GM19468 (cell line): ENCODE results near the gene CCDC40.

Experiments
- ATAC-seq: cut with Tn5 transposase; IDR thresholded peaks from one replicate; pipeline ENCODE4 v1.9.1; 2021; ENCODE audit warnings: mild to moderate bottlenecking, moderate library complexity, moderate number of reproducible peaks; ENCODE audit not compliant: unreplicated experiment; ENCODE audit errors: extremely low read depth

CCDC40 gene

GRCh38 chr17:80099291-80100034, 63.0 kb downstream of the CCDC40 start:
- no peak for ATAC-seq

- ATAC-seq: no peak
Observed at GRCh38 chr17:80100035-80100323, 63.5 kb downstream of the CCDC40 start.

DNA sequence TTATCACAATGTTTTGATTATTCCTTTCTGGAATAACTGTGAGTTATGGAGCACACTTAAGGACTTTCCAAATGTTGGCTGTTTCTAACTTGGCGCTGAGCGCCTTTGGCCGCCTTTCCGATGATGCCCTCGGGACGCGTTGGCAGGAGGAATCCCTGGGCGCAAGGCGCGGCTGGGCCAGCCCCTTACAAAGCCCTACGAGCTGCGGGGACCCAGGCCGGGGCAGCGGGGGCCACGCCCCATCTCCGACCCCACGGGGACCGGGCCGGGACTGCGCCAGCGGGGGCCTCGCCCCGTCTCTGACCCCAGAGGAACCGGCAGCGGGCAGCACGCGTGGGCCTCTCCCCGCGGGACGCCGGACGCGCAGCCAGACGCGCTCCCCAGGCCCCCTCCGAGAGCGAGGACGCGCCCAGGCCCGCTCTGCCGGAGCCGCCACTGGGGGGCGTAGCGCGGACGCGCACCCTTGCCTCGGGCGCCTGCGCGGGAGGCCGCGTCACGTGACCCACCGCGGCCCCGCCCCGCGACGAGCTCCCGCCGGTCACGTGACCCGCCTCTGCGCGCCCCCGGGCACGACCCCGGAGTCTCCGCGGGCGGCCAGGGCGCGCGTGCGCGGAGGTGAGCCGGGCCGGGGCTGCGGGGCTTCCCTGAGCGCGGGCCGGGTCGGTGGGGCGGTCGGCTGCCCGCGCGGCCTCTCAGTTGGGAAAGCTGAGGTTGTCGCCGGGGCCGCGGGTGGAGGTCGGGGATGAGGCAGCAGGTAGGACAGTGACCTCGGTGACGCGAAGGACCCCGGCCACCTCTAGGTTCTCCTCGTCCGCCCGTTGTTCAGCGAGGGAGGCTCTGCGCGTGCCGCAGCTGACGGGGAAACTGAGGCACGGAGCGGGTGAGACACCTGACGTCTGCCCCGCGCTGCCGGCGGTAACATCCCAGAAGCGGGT, 64.8 kb downstream of the CCDC40 start, which contains the start of gene GAA:
TSS of gene GAA (plus strand) at position 571 of the 935 bp plus-strand sequence. CDS start 3,006 bp downstream, outside the sequence.
- peak; percentile 49 for ATAC-seq

DNA sequence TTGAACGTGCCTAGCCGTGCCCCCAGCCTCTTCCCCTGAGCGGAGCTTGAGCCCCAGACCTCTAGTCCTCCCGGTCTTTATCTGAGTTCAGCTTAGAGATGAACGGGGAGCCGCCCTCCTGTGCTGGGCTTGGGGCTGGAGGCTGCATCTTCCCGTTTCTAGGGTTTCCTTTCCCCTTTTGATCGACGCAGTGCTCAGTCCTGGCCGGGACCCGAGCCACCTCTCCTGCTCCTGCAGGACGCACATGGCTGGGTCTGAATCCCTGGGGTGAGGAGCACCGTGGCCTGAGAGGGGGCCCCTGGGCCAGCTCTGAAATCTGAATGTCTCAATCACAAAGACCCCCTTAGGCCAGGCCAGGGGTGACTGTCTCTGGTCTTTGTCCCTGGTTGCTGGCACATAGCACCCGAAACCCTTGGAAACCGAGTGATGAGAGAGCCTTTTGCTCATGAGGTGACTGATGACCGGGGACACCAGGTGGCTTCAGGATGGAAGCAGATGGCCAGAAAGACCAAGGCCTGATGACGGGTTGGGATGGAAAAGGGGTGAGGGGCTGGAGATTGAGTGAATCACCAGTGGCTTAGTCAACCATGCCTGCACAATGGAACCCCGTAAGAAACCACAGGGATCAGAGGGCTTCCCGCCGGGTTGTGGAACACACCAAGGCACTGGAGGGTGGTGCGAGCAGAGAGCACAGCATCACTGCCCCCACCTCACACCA, 65.7 kb downstream of the CCDC40 start:
- ATAC-seq: no peak

DNA sequence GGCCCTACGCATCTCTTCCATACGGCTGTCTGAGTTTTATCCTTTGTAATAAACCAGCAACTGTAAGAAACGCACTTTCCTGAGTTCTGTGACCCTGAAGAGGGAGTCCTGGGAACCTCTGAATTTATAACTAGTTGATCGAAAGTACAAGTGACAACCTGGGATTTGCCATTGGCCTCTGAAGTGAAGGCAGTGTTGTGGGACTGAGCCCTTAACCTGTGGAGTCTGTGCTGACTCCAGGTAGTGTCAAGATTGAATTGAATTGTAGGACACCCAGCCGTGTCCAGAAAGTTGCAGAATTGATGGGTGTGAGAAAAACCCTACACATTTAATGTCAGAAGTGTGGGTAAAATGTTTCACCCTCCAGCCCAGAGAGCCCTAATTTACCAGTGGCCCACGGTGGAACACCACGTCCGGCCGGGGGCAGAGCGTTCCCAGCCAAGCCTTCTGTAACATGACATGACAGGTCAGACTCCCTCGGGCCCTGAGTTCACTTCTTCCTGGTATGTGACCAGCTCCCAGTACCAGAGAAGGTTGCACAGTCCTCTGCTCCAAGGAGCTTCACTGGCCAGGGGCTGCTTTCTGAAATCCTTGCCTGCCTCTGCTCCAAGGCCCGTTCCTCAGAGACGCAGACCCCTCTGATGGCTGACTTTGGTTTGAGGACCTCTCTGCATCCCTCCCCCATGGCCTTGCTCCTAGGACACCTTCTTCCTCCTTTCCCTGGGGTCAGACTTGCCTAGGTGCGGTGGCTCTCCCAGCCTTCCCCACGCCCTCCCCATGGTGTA, 66.4 kb downstream of the CCDC40 start:
- no peak for ATAC-seq

DNA sequence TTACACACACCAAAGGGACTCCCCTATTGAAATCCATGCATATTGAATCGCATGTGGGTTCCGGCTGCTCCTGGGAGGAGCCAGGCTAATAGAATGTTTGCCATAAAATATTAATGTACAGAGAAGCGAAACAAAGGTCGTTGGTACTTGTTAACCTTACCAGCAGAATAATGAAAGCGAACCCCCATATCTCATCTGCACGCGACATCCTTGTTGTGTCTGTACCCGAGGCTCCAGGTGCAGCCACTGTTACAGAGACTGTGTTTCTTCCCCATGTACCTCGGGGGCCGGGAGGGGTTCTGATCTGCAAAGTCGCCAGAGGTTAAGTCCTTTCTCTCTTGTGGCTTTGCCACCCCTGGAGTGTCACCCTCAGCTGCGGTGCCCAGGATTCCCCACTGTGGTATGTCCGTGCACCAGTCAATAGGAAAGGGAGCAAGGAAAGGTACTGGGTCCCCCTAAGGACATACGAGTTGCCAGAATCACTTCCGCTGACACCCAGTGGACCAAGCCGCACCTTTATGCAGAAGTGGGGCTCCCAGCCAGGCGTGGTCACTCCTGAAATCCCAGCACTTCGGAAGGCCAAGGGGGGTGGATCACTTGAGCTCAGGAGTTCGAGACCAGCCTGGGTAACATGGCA, 67.1 kb downstream of the CCDC40 start:
- no peak for ATAC-seq

DNA sequence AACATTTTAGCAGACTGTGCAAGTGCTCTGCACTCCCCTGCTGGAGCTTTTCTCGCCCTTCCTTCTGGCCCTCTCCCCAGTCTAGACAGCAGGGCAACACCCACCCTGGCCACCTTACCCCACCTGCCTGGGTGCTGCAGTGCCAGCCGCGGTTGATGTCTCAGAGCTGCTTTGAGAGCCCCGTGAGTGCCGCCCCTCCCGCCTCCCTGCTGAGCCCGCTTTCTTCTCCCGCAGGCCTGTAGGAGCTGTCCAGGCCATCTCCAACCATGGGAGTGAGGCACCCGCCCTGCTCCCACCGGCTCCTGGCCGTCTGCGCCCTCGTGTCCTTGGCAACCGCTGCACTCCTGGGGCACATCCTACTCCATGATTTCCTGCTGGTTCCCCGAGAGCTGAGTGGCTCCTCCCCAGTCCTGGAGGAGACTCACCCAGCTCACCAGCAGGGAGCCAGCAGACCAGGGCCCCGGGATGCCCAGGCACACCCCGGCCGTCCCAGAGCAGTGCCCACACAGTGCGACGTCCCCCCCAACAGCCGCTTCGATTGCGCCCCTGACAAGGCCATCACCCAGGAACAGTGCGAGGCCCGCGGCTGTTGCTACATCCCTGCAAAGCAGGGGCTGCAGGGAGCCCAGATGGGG, 68.0 kb downstream of the CCDC40 start:
- ATAC-seq: no peak

- ATAC-seq: no peak
Observed at GRCh38 chr17:80104956-80105375, 68.5 kb downstream of the CCDC40 start.

- no peak for ATAC-seq
Observed at GRCh38 chr17:80105762-80106161, 69.3 kb downstream of the CCDC40 start.

- no peak for ATAC-seq
Observed at GRCh38 chr17:80106176-80106575, 69.7 kb downstream of the CCDC40 start.

DNA sequence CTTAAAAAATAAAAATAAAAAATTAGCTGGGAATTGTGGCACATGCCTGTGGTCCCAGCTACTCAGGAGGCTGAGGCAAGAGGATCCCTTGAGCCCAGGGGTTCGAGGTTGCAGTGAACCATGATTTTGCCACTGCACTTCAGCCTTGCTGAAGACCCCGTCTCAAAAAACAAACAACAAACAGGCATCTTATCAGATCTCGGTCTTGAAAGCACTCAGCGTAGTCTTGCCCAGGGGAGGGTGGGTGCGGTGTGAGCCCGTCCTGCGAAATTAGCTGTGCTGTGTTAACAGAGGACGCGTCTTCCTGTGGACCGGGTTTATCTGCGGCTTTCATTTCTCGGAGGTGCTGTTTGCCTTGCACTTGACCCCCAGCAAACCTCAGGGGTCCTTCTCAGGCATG, 70.3 kb downstream of the CCDC40 start:
- no peak for ATAC-seq

GRCh38 chr17:80107231-80108021, 71.0 kb downstream of the CCDC40 start:
- ATAC-seq: no peak

DNA sequence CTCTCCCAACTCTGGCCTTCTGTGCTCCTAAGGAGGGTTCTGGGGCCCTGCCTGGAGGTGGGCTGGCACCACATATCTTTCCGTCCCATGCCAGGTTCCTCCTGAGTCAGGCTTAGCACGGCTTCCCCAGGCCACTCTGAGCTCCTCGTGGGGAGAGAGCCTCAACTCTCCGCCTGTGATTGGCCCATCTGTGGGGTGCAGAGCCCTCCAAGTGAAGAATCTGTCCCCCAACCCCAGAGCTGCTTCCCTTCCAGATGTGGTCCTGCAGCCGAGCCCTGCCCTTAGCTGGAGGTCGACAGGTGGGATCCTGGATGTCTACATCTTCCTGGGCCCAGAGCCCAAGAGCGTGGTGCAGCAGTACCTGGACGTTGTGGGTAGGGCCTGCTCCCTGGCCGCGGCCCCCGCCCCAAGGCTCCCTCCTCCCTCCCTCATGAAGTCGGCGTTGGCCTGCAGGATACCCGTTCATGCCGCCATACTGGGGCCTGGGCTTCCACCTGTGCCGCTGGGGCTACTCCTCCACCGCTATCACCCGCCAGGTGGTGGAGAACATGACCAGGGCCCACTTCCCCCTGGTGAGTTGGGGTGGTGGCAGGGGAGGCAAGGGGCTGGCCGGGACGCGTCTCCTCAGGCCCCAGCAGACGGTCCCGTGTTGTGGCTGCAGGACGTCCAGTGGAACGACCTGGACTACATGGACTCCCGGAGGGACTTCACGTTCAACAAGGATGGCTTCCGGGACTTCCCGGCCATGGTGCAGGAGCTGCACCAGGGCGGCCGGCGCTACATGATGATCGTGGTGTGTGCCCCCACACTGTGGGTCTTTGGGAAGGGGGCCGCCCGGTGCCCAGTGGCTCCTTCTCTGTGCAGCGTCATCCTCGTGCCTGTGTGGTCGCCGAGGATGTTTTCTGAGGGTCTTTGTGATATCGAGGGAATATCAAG, 71.9 kb downstream of the CCDC40 start:
- ATAC-seq: no peak

GRCh38 chr17:80109066-80109660, 72.7 kb downstream of the CCDC40 start:
- no peak for ATAC-seq

- no peak for ATAC-seq
Observed at GRCh38 chr17:80109713-80110446, 73.4 kb downstream of the CCDC40 start.

- no peak for ATAC-seq
Observed at GRCh38 chr17:80110447-80110812, 74.0 kb downstream of the CCDC40 start.
